HEK293 (cell line): Measurements from ENCODE around the gene PLEKHH3.

Experiments
- GLI4 ChIP-seq: fragments of 450-650 bp; formaldehyde crosslinking; IDR thresholded peaks from 2 replicates; pipeline ENCODE4 v1.5.1; 2016; ENCODE audit warnings: missing biosample characterization, missing genetic modification characterization
- KLF1 ChIP-seq: fragments of 450-650 bp; formaldehyde crosslinking; IDR thresholded peaks from 2 replicates; pipeline ENCODE4 v1.5.1; 2016; ENCODE audit warnings: missing biosample characterization, missing genetic modification characterization
- KLF8 ChIP-seq: fragments of 450-650 bp; formaldehyde crosslinking; IDR thresholded peaks from 2 replicates; pipeline ENCODE4 v1.5.1; 2016; ENCODE audit warnings: missing biosample characterization, missing genetic modification characterization
- MYNN ChIP-seq: fragments of 450-650 bp; formaldehyde crosslinking; IDR thresholded peaks from 2 replicates; pipeline ENCODE4 v1.5.1; 2016; ENCODE audit warnings: missing biosample characterization, missing genetic modification characterization, borderline replicate concordance
- PRDM6 ChIP-seq: fragments of 450-650 bp; formaldehyde crosslinking; IDR thresholded peaks from 2 replicates; pipeline ENCODE4 v1.5.1; 2017; ENCODE audit warnings: missing biosample characterization, missing genetic modification characterization
- RBAK ChIP-seq: fragments of 450-650 bp; formaldehyde crosslinking; IDR thresholded peaks from 2 replicates; pipeline ENCODE4 v1.5.1; 2016; ENCODE audit warnings: missing biosample characterization, missing genetic modification characterization
- SCRT1 ChIP-seq: fragments of 450-650 bp; formaldehyde crosslinking; IDR thresholded peaks from 2 replicates; pipeline ENCODE4 v1.5.1; 2016; ENCODE audit warnings: missing biosample characterization, missing genetic modification characterization, borderline replicate concordance
- SP3 ChIP-seq: fragments of 450-650 bp; formaldehyde crosslinking; IDR thresholded peaks from 2 replicates; pipeline ENCODE4 v1.5.1; 2016; ENCODE audit warnings: missing biosample characterization, missing genetic modification characterization
- ZBTB21 ChIP-seq: fragments of 450-650 bp; formaldehyde crosslinking; IDR thresholded peaks from 2 replicates; pipeline ENCODE4 v1.5.1; 2017; ENCODE audit warnings: missing biosample characterization, missing genetic modification characterization
- ZFP69B ChIP-seq: fragments of 450-650 bp; formaldehyde crosslinking; IDR thresholded peaks from 2 replicates; pipeline ENCODE4 v1.5.1; 2016; ENCODE audit warnings: missing biosample characterization, missing genetic modification characterization
- ZNF23 ChIP-seq: fragments of 450-650 bp; formaldehyde crosslinking; IDR thresholded peaks from 2 replicates; pipeline ENCODE4 v1.5.1; 2016; ENCODE audit warnings: missing biosample characterization, missing genetic modification characterization, borderline replicate concordance
- ZNF239 ChIP-seq: fragments of 450-650 bp; formaldehyde crosslinking; IDR thresholded peaks from 2 replicates; pipeline ENCODE4 v1.5.1; 2016; ENCODE audit warnings: missing biosample characterization, missing genetic modification characterization
- ZNF354C ChIP-seq: fragments of 450-650 bp; formaldehyde crosslinking; IDR thresholded peaks from 2 replicates; pipeline ENCODE4 v1.5.1; 2016; ENCODE audit warnings: missing biosample characterization, missing genetic modification characterization, low read depth, borderline replicate concordance
- ZNF394 ChIP-seq: fragments of 450-650 bp; formaldehyde crosslinking; IDR thresholded peaks from 2 replicates; pipeline ENCODE4 v1.5.1; 2016; ENCODE audit warnings: missing biosample characterization, missing genetic modification characterization, mild to moderate bottlenecking, moderate library complexity, borderline replicate concordance
- ZNF449 ChIP-seq: fragments of 450-650 bp; formaldehyde crosslinking; IDR thresholded peaks from 2 replicates; pipeline ENCODE4 v1.5.1; 2017; ENCODE audit warnings: missing biosample characterization, mild to moderate bottlenecking, missing genetic modification characterization, moderate library complexity
- ZNF529 ChIP-seq: fragments of 450-650 bp; formaldehyde crosslinking; IDR thresholded peaks from 2 replicates; pipeline ENCODE4 v1.5.1; 2017; ENCODE audit warnings: missing genetic modification characterization, missing biosample characterization; ENCODE audit not compliant: insufficient replicate concordance
- ZNF555 ChIP-seq: fragments of 450-650 bp; formaldehyde crosslinking; conservative IDR thresholded peaks from 2 replicates; pipeline ENCODE4 v1.5.1; 2017; ENCODE audit warnings: missing biosample characterization, mild to moderate bottlenecking, missing genetic modification characterization, inconsistent platforms
- ZNF561 ChIP-seq: fragments of 450-650 bp; IDR thresholded peaks from 2 replicates; pipeline ENCODE4 v1.5.1; 2018; ENCODE audit warnings: missing biosample characterization, missing genetic modification characterization, borderline replicate concordance
- ZNF621 ChIP-seq: fragments of 450-650 bp; formaldehyde crosslinking; IDR thresholded peaks from 2 replicates; pipeline ENCODE4 v1.5.1; 2017; ENCODE audit warnings: missing biosample characterization, missing genetic modification characterization
- ZNF626 ChIP-seq: fragments of 450-650 bp; sonication (Bioruptor Pico); formaldehyde crosslinking; IDR thresholded peaks from 2 replicates; pipeline ENCODE4 v1.5.1; 2018; ENCODE audit warnings: missing biosample characterization, missing genetic modification characterization, inconsistent platforms
- ZNF704 ChIP-seq: fragments of 450-650 bp; formaldehyde crosslinking; IDR thresholded peaks from 2 replicates; pipeline ENCODE4 v1.5.1; 2016; ENCODE audit warnings: missing biosample characterization, missing genetic modification characterization
- ZNF837 ChIP-seq: fragments of 450-650 bp; formaldehyde crosslinking; IDR thresholded peaks from 2 replicates; pipeline ENCODE4 v1.5.1; 2016; ENCODE audit warnings: missing biosample characterization, missing genetic modification characterization
- ZSCAN4 ChIP-seq: fragments of 450-650 bp; formaldehyde crosslinking; IDR thresholded peaks from 2 replicates; pipeline ENCODE4 v1.5.1; 2017; ENCODE audit warnings: missing biosample characterization, missing genetic modification characterization
- TF ChIP-seq, protein P1 (sequence below): fragments of 450-650 bp; formaldehyde crosslinking; IDR thresholded peaks from 2 replicates; pipeline ENCODE4 v1.5.1; 2016; ENCODE audit warnings: missing biosample characterization, missing genetic modification characterization
- TF ChIP-seq, protein P2 (sequence below): fragments of 450-650 bp; formaldehyde crosslinking; IDR thresholded peaks from 2 replicates; pipeline ENCODE4 v1.5.1; 2016; ENCODE audit warnings: missing biosample characterization, missing genetic modification characterization
- TF ChIP-seq, protein P3 (sequence below): fragments of 450-650 bp; IDR thresholded peaks from 2 replicates; pipeline ENCODE4 v1.5.1; 2018; ENCODE audit warnings: missing biosample characterization, mild to moderate bottlenecking, missing genetic modification characterization
- TF ChIP-seq, protein P4 (sequence below): fragments of 450-650 bp; formaldehyde crosslinking; IDR thresholded peaks from 2 replicates; pipeline ENCODE4 v1.5.1; 2016; ENCODE audit warnings: missing biosample characterization, missing genetic modification characterization

PLEKHH3 gene

GRCh38 chr17:42679492-42680330 is 2.9 kb upstream of the PLEKHH3 start (continued):
- TF ChIP-seq ZNF704 (tag by site-specific recombination) (no peak), ZNF626 (tag by site-specific recombination) (no peak), RBAK (no peak), SCRT1 (no peak), ZNF621 (tag by site-specific recombination) (no peak), ZNF354C (tag by site-specific recombination) (no peak), MYNN (tag by site-specific recombination) (no peak), ZNF561 (tag by site-specific recombination) (peak; percentile 68), ZNF837 (no peak), ZBTB21 (0 out of 2 replicates have a peak, but pooled peaks have one; percentile 11), SP3 (peak; percentile 67), ZSCAN4 (tag by site-specific recombination) (no peak), KLF1 (tag by site-specific recombination) (no peak; the same call in 1 of the 2 replicates), KLF8 (peak; percentile 85; the same call in 1 of the 2 replicates), ZNF449 (tag by site-specific recombination) (no peak), GLI4 (tag by site-specific recombination) (no peak), ZNF529 (tag by site-specific recombination) (no peak), ZNF23 (no peak), ZNF239 (tag by site-specific recombination) (no peak), ZNF555 (tag by site-specific recombination) (no peak), ZFP69B (tag by site-specific recombination) (peak; percentile 68; the same call in 1 of the 2 replicates), PRDM6 (tag by site-specific recombination) (no peak), ZNF394 (tag by site-specific recombination) (peak; percentile 38; the same call in 1 of the 2 replicates)
- TF ChIP-seq, protein P1, sequence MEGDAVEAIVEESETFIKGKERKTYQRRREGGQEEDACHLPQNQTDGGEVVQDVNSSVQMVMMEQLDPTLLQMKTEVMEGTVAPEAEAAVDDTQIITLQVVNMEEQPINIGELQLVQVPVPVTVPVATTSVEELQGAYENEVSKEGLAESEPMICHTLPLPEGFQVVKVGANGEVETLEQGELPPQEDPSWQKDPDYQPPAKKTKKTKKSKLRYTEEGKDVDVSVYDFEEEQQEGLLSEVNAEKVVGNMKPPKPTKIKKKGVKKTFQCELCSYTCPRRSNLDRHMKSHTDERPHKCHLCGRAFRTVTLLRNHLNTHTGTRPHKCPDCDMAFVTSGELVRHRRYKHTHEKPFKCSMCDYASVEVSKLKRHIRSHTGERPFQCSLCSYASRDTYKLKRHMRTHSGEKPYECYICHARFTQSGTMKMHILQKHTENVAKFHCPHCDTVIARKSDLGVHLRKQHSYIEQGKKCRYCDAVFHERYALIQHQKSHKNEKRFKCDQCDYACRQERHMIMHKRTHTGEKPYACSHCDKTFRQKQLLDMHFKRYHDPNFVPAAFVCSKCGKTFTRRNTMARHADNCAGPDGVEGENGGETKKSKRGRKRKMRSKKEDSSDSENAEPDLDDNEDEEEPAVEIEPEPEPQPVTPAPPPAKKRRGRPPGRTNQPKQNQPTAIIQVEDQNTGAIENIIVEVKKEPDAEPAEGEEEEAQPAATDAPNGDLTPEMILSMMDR = peak; percentile 78
- TF ChIP-seq, protein P2, sequence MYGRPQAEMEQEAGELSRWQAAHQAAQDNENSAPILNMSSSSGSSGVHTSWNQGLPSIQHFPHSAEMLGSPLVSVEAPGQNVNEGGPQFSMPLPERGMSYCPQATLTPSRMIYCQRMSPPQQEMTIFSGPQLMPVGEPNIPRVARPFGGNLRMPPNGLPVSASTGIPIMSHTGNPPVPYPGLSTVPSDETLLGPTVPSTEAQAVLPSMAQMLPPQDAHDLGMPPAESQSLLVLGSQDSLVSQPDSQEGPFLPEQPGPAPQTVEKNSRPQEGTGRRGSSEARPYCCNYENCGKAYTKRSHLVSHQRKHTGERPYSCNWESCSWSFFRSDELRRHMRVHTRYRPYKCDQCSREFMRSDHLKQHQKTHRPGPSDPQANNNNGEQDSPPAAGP (tag by site-specific recombination) = peak; percentile 76
- TF ChIP-seq, protein P3, sequence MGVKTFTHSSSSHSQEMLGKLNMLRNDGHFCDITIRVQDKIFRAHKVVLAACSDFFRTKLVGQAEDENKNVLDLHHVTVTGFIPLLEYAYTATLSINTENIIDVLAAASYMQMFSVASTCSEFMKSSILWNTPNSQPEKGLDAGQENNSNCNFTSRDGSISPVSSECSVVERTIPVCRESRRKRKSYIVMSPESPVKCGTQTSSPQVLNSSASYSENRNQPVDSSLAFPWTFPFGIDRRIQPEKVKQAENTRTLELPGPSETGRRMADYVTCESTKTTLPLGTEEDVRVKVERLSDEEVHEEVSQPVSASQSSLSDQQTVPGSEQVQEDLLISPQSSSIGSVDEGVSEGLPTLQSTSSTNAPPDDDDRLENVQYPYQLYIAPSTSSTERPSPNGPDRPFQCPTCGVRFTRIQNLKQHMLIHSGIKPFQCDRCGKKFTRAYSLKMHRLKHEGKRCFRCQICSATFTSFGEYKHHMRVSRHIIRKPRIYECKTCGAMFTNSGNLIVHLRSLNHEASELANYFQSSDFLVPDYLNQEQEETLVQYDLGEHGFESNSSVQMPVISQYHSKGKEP (tag by site-specific recombination) = peak; percentile 40; the same call in 1 of the 2 replicates
- TF ChIP-seq, protein P4, sequence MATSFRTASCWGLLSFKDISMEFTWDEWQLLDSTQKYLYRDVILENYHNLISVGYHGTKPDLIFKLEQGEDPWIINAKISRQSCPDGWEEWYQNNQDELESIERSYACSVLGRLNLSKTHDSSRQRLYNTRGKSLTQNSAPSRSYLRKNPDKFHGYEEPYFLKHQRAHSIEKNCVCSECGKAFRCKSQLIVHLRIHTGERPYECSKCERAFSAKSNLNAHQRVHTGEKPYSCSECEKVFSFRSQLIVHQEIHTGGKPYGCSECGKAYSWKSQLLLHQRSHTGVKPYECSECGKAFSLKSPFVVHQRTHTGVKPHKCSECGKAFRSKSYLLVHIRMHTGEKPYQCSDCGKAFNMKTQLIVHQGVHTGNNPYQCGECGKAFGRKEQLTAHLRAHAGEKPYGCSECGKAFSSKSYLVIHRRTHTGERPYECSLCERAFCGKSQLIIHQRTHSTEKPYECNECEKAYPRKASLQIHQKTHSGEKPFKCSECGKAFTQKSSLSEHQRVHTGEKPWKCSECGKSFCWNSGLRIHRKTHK (tag by site-specific recombination) = no peak
